Tibial artery (tissue), 4 donors: ENCODE measurements around the gene ZNHIT1.

ENCODE experiments used
- DNase-seq, 2 donors: peaks; one replicate each; pipeline ENCODE4 v3.0.0-alpha.2; 2019
- H3K27ac ChIP-seq, 2 donors: fragments of 200-600 bp; sonication (generic) in 1 of 2; 1 replicate in 1 of 2; 2 replicates in 1 of 2; pipeline ENCODE4 v1.5.1; 2018 to 2019; ENCODE audit warnings: mild to moderate bottlenecking in 1 of 2
- H3K27me3 ChIP-seq, 2 donors: fragments of 200-600 bp; sonication (generic) in 1 of 2; one replicate each; pipeline versions ENCODE4 v1.5.1 to v1.6.0; 2016 to 2019
- H3K36me3 ChIP-seq, 3 donors: fragments of 200-600 bp; sonication (generic) in 2 of 3; one replicate each; pipeline ENCODE4 v1.5.1; 2016 to 2019; ENCODE audit warnings: mild to moderate bottlenecking in 2 of 3
- H3K4me1 ChIP-seq, 4 donors: fragments of 200-600 bp; sonication (generic) in 2 of 4; 1 replicate in 3 of 4; 2 replicates in 1 of 4; pipeline ENCODE4 v1.5.1; 2016 to 2019
- H3K4me3 ChIP-seq, 2 donors: fragments of 200-600 bp; sonication (generic) in 1 of 2; 1 replicate in 1 of 2; 2 replicates in 1 of 2; pipeline ENCODE4 v1.5.1; 2018 to 2019; ENCODE audit warnings: mild to moderate bottlenecking in 2 of 2
- H3K9me3 ChIP-seq, 3 donors: fragments of 200-600 bp; sonication (generic) in 1 of 3; one replicate each; pipeline ENCODE4 v1.5.1; 2016 to 2019
- intact Hi-C: fragments of 100-400 bp; cut with DNase I; formaldehyde crosslinking; loops from one replicate; pipeline ENCODE4 v1.15.0; 2023; ENCODE audit warnings: low total_unique reads
- TF ChIP-seq, protein P1 (sequence below), 2 experiments: fragments of 200-600 bp in 1 of 2; fragments of 450-650 bp in 1 of 2; IDR thresholded peaks; one replicate each; pipeline ENCODE4 v1.5.1; 2017 to 2019; ENCODE audit warnings: antibody characterized with exemption in 2 of 2, mild to moderate bottlenecking in 1 of 2, moderate library complexity in 1 of 2

Gene ZNHIT1

DNA sequence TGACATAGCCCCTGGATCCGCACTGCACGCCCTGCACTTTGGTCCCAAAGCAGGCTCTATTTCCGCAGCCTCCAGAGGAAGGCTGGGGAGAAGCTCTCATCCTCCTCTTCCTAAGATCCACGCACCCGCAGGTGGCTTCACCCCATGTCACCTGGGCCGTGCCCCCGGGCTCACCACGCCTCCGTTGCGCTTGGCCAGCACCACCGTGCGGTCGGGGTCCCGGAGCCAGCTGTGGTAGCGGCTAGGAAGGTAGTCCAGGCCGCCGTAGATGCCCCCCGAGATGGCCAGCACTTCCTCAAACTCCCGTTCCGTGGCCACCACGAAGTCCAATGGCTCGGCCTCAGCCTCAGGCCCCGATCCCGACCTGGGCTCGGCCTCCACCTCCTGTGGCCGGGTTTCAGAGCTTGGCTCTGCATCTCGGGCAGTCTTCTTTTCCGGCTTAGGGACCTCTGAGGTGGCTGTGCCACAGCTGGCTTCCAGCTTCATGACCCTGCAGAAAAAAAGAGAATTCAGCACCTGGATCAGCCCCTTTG, 43.6 kb upstream of the ZNHIT1 start:
- peaks cover 4 to 52% (median 38%) of the 10 kb centered on the region in 4 donors for H3K4me1 ChIP-seq
- intact Hi-C loops: no loop called here
- H3K4me3 ChIP-seq: no peak overlapping the region
- TF ChIP-seq, protein P1, sequence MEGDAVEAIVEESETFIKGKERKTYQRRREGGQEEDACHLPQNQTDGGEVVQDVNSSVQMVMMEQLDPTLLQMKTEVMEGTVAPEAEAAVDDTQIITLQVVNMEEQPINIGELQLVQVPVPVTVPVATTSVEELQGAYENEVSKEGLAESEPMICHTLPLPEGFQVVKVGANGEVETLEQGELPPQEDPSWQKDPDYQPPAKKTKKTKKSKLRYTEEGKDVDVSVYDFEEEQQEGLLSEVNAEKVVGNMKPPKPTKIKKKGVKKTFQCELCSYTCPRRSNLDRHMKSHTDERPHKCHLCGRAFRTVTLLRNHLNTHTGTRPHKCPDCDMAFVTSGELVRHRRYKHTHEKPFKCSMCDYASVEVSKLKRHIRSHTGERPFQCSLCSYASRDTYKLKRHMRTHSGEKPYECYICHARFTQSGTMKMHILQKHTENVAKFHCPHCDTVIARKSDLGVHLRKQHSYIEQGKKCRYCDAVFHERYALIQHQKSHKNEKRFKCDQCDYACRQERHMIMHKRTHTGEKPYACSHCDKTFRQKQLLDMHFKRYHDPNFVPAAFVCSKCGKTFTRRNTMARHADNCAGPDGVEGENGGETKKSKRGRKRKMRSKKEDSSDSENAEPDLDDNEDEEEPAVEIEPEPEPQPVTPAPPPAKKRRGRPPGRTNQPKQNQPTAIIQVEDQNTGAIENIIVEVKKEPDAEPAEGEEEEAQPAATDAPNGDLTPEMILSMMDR (IDR thresholded peaks at IDR 0.05): no peak
- H3K36me3 ChIP-seq: no peaks in the 10 kb centered on the region
- no peaks in the 10 kb centered on the region for H3K9me3 ChIP-seq
- H3K27ac ChIP-seq: no peak overlapping the region
- no peak for DNase-seq
- peaks cover 11 to 97% of the 10 kb centered on the region in 2 donors for H3K27me3 ChIP-seq

DNA sequence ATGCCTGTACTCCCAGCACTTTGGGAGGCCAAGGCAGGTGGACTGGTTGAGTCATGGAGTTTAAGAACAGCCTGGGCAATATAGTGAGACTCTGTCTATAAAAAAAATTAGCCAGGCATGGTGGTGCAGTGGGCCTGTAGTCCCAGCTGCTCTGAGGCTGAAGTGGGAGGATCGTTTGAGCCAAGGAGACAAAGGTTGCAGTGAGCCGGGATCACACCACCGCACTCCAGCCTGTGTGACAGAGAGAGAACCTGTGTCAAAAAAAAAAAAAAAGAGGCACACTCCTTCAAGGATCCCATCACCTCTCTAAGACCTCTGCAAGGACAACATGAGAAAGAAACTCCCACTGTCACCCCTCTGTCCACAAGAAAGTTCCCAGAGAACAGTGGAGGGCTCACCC, 42.3 kb upstream of the ZNHIT1 start:
- TF ChIP-seq, protein P1 (IDR thresholded peaks at IDR 0.05): no peak
- no peak for DNase-seq
- H3K27ac ChIP-seq: no peak overlapping the region
- intact Hi-C loops: no loop called here
- H3K4me3 ChIP-seq: no peak overlapping the region
- H3K27me3 ChIP-seq: peaks cover 11 to 97% of the 10 kb centered on the region in 2 donors
- H3K4me1 ChIP-seq: peaks cover 4 to 51% (median 41%) of the 10 kb centered on the region in 4 donors
- H3K36me3 ChIP-seq: no peaks in the 10 kb centered on the region
- H3K9me3 ChIP-seq: no peaks in the 10 kb centered on the region

DNA sequence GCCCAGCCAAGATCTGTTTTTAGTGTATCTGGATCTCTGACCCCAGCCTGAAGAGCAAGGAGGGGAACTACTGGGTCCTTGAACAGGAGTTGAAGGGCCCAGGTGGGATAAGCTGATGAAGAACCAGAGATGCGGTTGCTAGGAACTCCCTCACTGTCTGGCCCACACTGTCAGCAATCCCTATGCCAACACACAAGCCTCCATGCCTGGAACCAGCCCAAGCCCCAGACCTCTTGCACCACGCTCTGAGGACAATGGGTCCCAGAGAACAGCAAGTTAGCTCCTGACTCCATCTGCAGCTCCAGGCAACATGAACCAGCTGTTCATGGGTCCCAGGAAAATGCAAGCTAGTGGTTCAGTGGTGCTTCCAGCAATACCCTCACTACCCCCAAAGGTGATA, 40.3 kb upstream of the ZNHIT1 start:
- H3K27ac ChIP-seq: no peak overlapping the region
- peaks cover 4 to 37% (median 29%) of the 10 kb centered on the region in 4 donors for H3K4me1 ChIP-seq
- no peak overlapping the region for H3K4me3 ChIP-seq
- intact Hi-C loops: no loop called here
- no peak for DNase-seq
- no peaks in the 10 kb centered on the region for H3K9me3 ChIP-seq
- no peaks in the 10 kb centered on the region for H3K36me3 ChIP-seq
- peaks cover 7 to 97% of the 10 kb centered on the region in 2 donors for H3K27me3 ChIP-seq
- TF ChIP-seq, protein P1 (IDR thresholded peaks at IDR 0.05): no peak

DNA sequence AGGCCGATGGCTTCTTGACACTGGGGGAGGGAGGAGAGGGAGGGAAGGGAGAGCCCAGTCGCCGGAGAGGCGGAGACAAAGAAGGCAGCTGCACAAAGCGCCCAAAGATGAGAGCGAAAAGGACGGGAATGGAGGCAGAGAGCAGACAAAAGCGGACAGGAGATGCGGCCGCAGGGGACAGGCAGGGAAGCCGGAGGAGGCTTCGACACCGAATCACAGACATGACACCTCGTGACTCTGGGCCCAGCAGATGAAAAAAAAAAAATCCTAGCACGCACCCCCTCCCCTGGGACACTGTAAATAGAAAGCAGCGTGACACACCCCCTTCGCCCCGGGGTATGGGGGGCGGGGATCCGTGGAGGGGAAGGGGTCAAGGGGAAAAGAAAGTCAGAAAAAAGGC, 38.8 kb upstream of the ZNHIT1 start:
- Histone ChIP-seq H3K27ac (no peak overlapping the region), H3K4me3 (no peak overlapping the region)
- intact Hi-C loops: no loop called here

DNA sequence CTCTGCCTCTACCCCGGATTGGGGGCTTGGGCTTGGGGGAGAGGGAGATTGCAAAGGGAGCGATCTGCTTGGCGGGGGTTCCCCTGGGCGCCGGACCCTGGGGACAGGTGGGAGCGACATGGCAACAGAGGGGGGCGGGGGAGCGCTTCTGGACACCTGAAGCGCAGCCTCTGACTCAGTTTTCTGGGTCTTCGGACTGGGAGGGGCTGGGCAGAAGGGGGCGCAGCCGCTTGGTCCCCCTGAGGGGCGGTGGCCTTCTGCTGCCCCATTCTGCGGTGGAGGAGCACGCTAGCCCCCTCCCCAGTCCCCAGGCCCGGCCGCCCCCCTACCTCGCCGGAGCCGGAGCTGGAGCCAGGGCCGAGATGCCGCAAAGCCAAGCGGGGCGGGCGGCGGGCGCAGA, 38.3 kb upstream of the ZNHIT1 start:
- H3K27me3 ChIP-seq: peaks cover 0 to 92% of the 10 kb centered on the region in 2 donors

More for the DNA sequence above, 38.8 kb upstream of the ZNHIT1 start:
- peaks cover 0 to 97% of the 10 kb centered on the region in 2 donors for H3K27me3 ChIP-seq
- H3K36me3 ChIP-seq: no peaks in the 10 kb centered on the region
- TF ChIP-seq, protein P1 (IDR thresholded peaks at IDR 0.05): no peak
- DNase-seq: no peak
- no peaks in the 10 kb centered on the region for H3K9me3 ChIP-seq
- peaks cover 0 to 22% (median 17%) of the 10 kb centered on the region in 4 donors for H3K4me1 ChIP-seq

More for the DNA sequence above, 38.3 kb upstream of the ZNHIT1 start:
- no peaks in the 10 kb centered on the region for H3K36me3 ChIP-seq
- H3K27ac ChIP-seq: no peak overlapping the region
- DNase-seq: no peak
- H3K9me3 ChIP-seq: no peaks in the 10 kb centered on the region
- TF ChIP-seq, protein P1 (IDR thresholded peaks at IDR 0.05): no peak
- intact Hi-C loops: no loop called here
- H3K4me1 ChIP-seq: peaks cover 0 to 16% (median 14%) of the 10 kb centered on the region in 4 donors
- H3K4me3 ChIP-seq: no peak overlapping the region
